HL-60 (cell line): ENCODE data around the gene DAPK1.

ENCODE experiments used
- POLR2AphosphoS5 ChIP-seq: IDR thresholded peaks from 2 replicates; pipeline ENCODE4 v1.6.1; 2012; ENCODE audit warnings: low read depth
- TF ChIP-seq, protein P1 (sequence below): IDR thresholded peaks from one replicate; pipeline ENCODE4 v1.5.1; 2011; ENCODE audit warnings: low read length, control low read depth, inconsistent platforms; ENCODE audit not compliant: insufficient read depth

GRCh38 chr9:87741891-87742290 is 244.2 kb downstream of the DAPK1 start:
- no peak for TF ChIP-seq POLR2AphosphoS5
- TF ChIP-seq, protein P1, sequence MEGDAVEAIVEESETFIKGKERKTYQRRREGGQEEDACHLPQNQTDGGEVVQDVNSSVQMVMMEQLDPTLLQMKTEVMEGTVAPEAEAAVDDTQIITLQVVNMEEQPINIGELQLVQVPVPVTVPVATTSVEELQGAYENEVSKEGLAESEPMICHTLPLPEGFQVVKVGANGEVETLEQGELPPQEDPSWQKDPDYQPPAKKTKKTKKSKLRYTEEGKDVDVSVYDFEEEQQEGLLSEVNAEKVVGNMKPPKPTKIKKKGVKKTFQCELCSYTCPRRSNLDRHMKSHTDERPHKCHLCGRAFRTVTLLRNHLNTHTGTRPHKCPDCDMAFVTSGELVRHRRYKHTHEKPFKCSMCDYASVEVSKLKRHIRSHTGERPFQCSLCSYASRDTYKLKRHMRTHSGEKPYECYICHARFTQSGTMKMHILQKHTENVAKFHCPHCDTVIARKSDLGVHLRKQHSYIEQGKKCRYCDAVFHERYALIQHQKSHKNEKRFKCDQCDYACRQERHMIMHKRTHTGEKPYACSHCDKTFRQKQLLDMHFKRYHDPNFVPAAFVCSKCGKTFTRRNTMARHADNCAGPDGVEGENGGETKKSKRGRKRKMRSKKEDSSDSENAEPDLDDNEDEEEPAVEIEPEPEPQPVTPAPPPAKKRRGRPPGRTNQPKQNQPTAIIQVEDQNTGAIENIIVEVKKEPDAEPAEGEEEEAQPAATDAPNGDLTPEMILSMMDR, result no peak
